ENCODE results near the gene MTCH1. TPM values are rescaled to one million over a fixed set of nuclear protein-coding genes. Genes with fewer than 3 reads are reported as not detected.

The MTCH1 gene
- total RNA-seq, 2 experiments from 2014 or later, result 231 to 239 TPM

- DNase-seq, result no peak
- H3K36me3 Mint-ChIP-seq (ENCODE audit: low read depth), result no peaks in the 10 kb centered on the region
- no peak for TF ChIP-seq CTCF (IDR thresholded peaks at IDR 0.05)
- Histone ChIP-seq H3K27me3 (ENCODE audit: control insufficient read depth in 1 of 2, insufficient read depth in 2 of 2, low read length in 2 of 2) (no peaks in the 10 kb centered on the region), H3K36me3 (ENCODE audit: insufficient read depth, low read length) (no peaks in the 10 kb centered on the region), H3K4me3 (ENCODE audit: low read length) (no peak overlapping the region), H3K27ac (ENCODE audit: low read depth in 1 of 2, low read length in 2 of 2) (no peak overlapping the region), H3K4me1 (ENCODE audit: insufficient read depth, low read length) (peaks cover 21% of the 10 kb centered on the region), H3K9me3 (ENCODE audit: control insufficient read depth in 1 of 2, insufficient read depth in 1 of 2, low read length in 2 of 2) (no peaks in the 10 kb centered on the region)
- no peak for ATAC-seq (ENCODE audit: poor library complexity)
- H3K4me1 Mint-ChIP-seq (ENCODE audit: low read depth), result peaks cover 11% of the 10 kb centered on the region
- intact Hi-C loops (cut with DNase I, micrococcal nuclease), result loop anchor here (10.0 kb wide), 2 partner anchors 304 to 386 kb away; no protein-coding TSS in a partner anchor
- no peaks in the 10 kb centered on the region for H3K9me3 Mint-ChIP-seq
- H3K27me3 Mint-ChIP-seq, result no peaks in the 10 kb centered on the region
- ChIA-PET POLR2A (interaction anchor here (0.6 to 1.4 kb wide), 2 partner anchors 24 to 128 kb away, joined by 3 to 4 read pairs; partner anchors contain the start of gene MTCH1), CTCF (no interaction called here)
- H3K4me3 Mint-ChIP-seq, result no peak overlapping the region
- no peak overlapping the region for H3K27ac Mint-ChIP-seq
Measured at GRCh38 chr6:37010402-37010892, 24.5 kb upstream of the MTCH1 start.

DNA sequence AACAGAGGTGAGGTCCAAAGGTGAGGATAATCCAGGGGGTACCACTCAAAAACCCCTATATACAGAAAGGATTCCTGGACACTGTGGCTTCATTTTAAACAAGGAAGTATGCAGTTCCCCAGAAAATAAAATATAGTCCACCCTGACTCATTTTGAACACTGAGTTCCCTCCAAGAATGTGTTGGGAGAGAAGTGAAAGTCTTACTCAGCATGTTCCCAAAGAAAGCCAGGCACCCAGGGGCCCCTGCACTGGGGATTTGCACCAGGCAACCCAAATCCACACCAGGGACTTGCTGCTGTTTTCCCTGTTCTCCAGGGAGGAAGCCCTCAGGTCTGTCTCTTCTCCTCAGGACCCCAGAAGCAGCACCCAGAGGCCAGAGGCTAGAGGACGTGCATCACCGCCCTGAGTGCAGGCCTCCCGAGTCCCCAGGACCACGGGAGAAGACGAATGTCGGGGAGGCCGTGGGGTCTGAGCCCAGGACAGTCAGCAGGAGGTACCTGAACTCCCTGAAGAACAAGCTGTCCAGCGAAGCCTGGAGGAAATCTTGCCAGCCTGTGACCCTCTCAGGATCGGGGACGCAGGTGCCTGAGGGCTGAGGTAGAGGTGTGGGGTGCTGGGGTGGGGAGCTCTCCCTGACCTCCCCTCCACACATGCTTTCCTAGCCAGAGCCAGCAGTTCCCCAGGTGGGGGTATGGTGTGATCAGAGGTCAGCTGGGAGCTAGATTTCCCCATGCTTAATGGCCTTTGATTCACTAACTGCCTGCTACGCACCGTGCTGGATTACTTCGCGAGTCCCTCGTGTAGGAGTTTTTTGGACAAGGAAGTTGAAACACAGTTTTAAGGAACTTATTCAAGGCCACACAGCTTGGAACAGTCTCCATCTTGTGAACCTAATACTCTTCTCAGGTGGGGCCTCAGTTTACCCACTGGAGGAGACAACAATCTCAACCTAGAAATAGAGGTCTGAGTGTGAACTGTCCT lies 22.8 kb upstream of the MTCH1 start:
- intact Hi-C loops (cut with DNase I, micrococcal nuclease), result no loop called here

More for the DNA sequence above, 22.8 kb upstream of the MTCH1 start:
- Histone ChIP-seq H3K9me3 (ENCODE audit: control insufficient read depth in 1 of 2, insufficient read depth in 1 of 2, low read length in 2 of 2) (no peaks in the 10 kb centered on the region), H3K4me1 (ENCODE audit: insufficient read depth, low read length) (peaks cover 25% of the 10 kb centered on the region), H3K27ac (ENCODE audit: low read depth in 1 of 2, low read length in 2 of 2) (no peak overlapping the region), H3K36me3 (ENCODE audit: insufficient read depth, low read length) (no peaks in the 10 kb centered on the region), H3K4me3 (ENCODE audit: low read length) (no peak overlapping the region), H3K27me3 (ENCODE audit: control insufficient read depth in 1 of 2, insufficient read depth in 2 of 2, low read length in 2 of 2) (no peaks in the 10 kb centered on the region)
- POLR2A ChIA-PET, result no interaction called here
- CTCF ChIA-PET, result no interaction called here
- ATAC-seq (ENCODE audit: poor library complexity) (no peak), DNase-seq (no peak)
- Mint-ChIP-seq H3K4me3 (no peak overlapping the region), H3K27ac (no peak overlapping the region), H3K9me3 (no peaks in the 10 kb centered on the region), H3K4me1 (ENCODE audit: low read depth) (peaks cover 11% of the 10 kb centered on the region), H3K36me3 (ENCODE audit: low read depth) (no peaks in the 10 kb centered on the region), H3K27me3 (no peaks in the 10 kb centered on the region)
- no peak for TF ChIP-seq CTCF (IDR thresholded peaks at IDR 0.05)

Data from CD4-positive, alpha-beta T cell (primary cell).